ENCODE measurements around the gene DHRS4L2.
"Not testable (repeated sequence)": the region's sequence is repeated elsewhere in the genome, so short reads cannot be mapped to it uniquely, and the experiment has no call there.

Gene DHRS4L2

GRCh38 chr14:24019944-24020343 is 31.2 kb downstream of the DHRS4L2 start:
- DNase-seq (ENCODE audit: low spot score), result not testable (repeated sequence)

DNA sequence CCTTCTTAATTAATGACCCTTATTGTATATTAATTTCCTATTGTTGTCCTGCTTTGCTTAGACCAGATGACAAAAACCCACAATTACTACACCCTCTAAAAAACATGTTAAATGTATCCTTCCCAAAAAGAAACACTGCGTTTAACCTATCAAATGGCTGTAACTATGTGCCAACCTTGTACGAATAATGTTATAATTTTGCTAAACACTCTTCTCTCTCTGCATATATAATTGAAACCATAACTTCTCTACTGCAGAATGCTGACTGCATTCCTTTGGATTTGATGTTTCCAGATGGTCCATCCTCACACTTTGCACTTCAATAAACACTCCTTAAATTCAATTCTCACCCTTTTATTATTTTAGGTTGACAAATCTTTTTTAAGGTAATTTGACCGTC is 31.8 kb downstream of the DHRS4L2 start:
- not testable (repeated sequence) for DNase-seq (ENCODE audit: low spot score)

DNA sequence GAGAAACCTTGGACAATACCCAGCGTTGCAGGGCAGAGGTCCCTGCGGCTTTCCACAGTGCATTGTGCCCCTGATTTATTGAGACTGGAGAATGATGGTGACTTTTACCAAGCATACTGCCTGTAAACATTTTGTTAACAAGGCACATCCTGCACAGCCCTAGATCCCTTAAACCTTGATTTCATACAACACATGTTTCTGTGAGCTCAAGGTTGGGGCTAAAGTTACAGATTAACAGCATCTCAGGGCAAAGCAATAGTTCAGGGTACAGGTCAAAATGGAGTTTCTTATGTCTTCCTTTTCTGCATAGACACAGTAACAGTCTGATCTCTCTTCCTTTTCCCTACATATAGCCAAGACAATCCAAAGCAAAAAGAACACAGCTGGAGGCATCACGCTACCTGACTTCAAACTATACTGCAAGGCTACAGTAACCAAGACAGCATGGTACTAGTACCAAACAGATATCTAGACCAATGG is 36.2 kb downstream of the DHRS4L2 start:
- not testable (repeated sequence) for DNase-seq (ENCODE audit: low spot score)

DNA sequence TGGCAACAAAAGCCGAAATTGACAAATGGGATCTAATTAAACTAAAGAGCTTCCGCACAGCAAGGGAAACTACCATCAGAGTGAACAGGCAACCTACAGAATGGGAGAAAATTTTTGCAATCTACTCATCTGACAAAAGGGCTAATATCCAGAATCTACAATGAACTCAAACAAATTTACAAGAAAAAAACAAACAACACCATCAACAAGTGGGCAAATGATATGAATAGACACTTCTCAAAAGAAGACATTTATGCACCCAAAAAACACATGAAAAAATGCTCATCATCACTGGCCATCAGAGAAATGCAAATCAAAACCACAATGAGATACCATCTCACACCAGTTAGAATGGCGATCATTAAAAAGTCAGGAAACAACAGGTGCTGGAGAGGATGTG is 41.0 kb downstream of the DHRS4L2 start:
- DNase-seq (ENCODE audit: low spot score), result not testable (repeated sequence)

DNA sequence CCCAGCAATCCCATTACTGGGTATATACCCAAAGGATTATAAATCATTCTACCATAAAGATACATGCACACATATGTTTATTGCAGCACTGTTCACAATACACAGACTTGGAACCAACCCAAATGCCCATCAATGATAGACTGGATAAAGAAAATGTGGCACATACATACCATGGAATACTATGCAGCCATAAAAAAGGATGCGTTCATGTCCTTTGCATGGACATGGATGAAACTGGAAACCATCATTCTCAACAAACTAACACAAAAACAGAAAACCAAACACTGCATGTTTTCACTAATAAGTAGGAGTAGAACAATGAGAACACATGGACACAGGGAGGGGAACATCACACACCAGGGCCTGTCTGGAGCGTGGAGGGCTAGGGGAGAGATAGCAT is 42.6 kb downstream of the DHRS4L2 start:
- not testable (repeated sequence) for DNase-seq (ENCODE audit: low spot score)

DNA sequence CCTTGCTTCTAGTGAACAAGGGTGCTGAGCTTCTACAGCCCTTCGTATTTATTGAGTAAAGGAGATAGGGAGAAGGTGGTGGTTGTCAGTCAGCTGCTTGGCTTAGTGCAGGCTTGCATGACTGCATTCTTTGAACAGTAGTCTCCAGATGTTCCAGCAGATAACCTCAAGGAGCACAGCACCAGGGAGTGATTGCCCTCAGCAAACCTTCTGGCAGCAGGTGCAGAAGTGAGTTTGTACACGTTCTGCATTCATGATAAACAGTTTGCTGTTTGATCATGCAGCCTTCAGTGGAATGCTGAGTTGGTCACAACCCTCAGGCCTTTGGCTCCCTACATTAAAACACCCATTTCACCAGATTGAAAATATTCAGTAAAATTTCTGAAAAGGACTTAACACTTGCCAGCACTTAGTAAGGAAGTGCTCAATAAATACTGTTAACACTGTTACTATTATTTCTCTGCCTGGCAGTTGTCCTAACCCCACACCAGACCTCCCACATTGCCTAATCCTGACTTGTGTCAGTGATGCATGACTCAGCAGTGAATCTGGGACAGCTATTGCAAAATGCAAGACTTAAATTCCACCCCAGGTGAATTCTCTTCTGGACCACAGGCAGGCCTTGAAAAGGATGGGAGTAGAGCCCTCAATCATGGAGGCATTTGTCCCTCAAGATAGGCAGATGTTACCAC is 44.1 kb downstream of the DHRS4L2 start:
- no peak for DNase-seq (ENCODE audit: low spot score)

- not testable (repeated sequence) for DNase-seq (ENCODE audit: low spot score)
Measured at GRCh38 chr14:24035769-24036168, 47.0 kb downstream of the DHRS4L2 start.

GRCh38 chr14:24036169-24036962 is 47.6 kb downstream of the DHRS4L2 start:
- DNase-seq (ENCODE audit: low spot score), result peak; percentile 70

GRCh38 chr14:24036963-24037657 is 48.4 kb downstream of the DHRS4L2 start:
- DNase-seq (ENCODE audit: low spot score), result not testable (repeated sequence)

DNA sequence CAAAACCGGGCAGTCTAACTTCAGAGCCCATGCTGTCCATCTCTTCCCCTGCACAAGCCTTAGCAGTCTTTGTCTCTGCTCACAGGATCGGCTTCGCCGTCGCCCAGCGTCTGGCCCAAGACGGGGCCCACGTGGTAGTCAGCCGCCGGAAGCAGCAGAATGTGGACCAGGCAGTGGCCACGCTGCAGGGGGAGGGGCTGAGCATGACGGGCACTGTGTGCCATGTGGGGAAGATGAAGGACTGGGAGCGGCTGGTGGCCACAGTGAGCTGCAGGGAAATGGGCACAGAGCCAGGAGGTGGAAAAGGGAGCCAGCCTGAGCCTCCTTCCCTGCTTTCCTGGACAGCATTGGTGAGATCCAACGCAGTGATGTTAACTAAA is 48.9 kb downstream of the DHRS4L2 start:
- no peak for DNase-seq (ENCODE audit: low spot score)

- no peak for DNase-seq (ENCODE audit: low spot score)
Measured at GRCh38 chr14:24038686-24039085, 50.0 kb downstream of the DHRS4L2 start.

GRCh38 chr14:24040692-24041091 is 52.0 kb downstream of the DHRS4L2 start:
- no peak for DNase-seq (ENCODE audit: low spot score)

GRCh38 chr14:24042746-24043145 is 54.0 kb downstream of the DHRS4L2 start:
- DNase-seq (ENCODE audit: low spot score), result no peak

DNA sequence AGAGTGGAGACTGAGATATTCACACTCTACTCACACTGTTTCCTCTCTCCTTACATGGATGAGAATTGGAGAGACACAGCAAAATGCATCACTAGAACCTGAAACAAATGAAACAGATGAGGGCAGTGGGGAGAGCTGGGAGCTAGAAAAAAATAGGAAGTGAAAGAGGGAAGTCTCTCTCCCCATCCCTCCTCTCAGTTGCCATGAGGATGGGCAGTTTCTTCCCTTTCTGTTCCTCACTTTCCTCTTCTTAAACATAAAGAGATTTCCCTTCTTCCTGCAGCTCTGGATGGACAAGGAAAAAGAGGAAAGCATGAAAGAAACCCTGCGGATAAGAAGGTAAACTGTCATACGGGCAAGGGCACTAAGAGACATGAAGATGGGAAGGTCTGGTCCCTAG is 60.3 kb downstream of the DHRS4L2 start:
- DNase-seq (ENCODE audit: low spot score), result not testable (repeated sequence)

DNA sequence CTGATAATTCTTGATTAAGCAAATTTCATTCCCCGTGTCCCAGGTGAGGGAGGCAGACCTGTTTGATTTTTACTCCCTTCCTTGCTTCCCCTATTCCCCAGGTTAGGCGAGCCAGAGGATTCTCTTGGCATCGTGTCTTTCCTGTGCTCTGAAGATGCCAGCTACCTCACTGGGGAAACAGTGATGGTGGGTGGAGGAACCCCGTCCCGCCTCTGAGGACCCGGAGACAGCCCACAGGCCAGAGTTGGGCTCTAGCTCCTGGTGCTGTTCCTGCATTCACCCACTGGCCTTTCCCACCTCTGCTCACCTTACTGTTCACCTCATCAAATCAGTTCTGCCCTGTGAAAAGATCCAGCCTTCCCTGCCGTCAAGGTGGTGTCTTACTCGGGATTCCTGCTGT is 62.0 kb downstream of the DHRS4L2 start:
- not testable (repeated sequence) for DNase-seq (ENCODE audit: low spot score)

GRCh38 chr14:24051176-24051788 is 62.6 kb downstream of the DHRS4L2 start:
- no peak for DNase-seq (ENCODE audit: low spot score)

DNA sequence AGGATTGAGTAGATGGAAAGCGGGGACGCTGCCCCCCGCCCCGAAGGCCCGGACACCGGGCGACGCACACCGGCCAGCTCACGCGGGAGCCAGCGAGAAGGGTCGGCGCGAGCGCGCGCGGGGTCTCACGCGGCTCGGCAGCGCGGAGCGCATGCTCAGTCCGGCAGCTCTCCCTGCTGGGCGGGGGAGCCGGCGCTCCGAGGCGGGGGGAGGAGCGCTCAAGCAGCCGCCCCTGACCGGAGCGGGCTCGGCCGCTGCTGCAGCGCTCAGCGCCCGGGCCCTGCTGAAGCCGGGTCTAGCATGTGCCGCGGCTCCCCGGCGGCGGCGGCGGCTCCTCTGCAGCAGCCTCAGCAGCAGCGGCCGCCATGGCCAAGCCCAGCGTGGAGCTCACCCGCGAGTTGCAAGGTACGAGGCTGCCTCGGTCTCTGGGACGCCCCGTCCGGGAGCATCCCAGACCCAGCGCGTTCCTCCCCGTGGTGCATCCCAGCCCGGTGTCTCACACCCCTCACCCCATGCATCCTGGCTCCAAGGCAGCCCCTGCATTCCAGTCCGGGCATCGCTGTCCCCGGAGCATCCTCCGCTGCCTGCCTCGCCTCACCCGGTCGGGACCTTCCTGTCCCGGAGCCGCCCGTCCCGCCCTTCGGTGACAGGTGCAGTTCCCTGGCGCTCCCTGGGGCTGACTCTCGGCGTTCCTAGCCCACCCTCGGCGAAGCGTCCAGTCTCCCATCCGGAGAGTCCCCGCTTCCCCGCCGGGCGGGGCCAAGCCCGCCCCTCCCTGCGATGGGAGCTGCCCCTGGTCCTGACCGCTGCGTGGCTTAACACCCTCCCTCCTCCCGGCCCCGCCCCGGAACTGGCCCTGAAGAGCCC is 63.3 kb downstream of the DHRS4L2 start, which contains the start of gene CARMIL3:
CARMIL3 (plus strand) TSS at position 221 of the 867 bp plus-strand sequence; CDS start at position 366, 145 bp downstream.
- DNase-seq (ENCODE audit: low spot score), result no peak

DNA sequence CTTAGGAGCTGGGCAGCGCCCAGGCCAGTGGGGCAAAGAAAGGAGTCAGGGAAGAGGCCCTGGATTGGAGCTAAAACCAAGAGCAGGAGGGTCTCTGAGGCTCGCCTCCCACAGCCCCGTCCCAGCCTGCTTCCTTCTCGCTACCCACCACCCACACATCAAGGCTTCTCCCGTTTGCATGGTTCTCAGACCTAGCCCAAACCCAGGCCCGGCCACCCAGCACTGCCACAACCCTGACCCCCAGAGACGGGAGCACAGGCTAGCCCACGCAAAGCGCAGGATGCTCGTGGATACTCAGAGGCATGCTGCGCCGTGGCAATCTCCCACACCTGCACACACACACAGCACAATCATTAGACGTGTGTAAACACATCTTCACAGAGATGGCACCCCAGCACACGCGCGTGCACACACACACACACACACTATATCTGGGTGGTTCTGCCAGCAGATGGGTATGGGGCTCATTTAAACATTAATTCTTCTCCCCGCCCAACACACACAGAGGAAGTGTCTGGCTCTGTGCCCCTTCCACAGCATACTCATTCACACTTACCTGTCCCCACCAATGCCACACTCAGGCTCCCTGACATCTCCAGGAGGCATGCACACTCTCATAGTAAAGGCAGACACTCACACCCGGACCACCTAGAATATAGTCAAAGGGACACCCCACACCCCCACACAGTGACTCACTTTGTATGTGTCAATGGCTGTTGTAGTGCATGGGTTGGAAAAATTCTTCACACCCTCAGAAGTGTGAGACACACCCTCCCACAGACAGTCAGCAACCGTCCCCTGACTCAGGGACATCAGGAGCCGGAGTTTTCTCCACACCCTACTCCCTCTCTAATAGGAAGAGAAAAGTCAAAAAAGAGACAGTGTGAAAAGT is 64.2 kb downstream of the DHRS4L2 start:
- no peak for DNase-seq (ENCODE audit: low spot score)

- no peak for DNase-seq (ENCODE audit: low spot score)
Measured at GRCh38 chr14:24053548-24054323, 65.0 kb downstream of the DHRS4L2 start.

All from hematopoietic multipotent progenitor cell treated with erythropoietin and hydrocortisone succinate and interleukin-3 and kit ligand, for 17 days (in vitro differentiated cells).